Measurements from ENCODE around the gene UBASH3A.

UBASH3A gene, protein sequence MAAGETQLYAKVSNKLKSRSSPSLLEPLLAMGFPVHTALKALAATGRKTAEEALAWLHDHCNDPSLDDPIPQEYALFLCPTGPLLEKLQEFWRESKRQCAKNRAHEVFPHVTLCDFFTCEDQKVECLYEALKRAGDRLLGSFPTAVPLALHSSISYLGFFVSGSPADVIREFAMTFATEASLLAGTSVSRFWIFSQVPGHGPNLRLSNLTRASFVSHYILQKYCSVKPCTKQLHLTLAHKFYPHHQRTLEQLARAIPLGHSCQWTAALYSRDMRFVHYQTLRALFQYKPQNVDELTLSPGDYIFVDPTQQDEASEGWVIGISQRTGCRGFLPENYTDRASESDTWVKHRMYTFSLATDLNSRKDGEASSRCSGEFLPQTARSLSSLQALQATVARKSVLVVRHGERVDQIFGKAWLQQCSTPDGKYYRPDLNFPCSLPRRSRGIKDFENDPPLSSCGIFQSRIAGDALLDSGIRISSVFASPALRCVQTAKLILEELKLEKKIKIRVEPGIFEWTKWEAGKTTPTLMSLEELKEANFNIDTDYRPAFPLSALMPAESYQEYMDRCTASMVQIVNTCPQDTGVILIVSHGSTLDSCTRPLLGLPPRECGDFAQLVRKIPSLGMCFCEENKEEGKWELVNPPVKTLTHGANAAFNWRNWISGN

DNA sequence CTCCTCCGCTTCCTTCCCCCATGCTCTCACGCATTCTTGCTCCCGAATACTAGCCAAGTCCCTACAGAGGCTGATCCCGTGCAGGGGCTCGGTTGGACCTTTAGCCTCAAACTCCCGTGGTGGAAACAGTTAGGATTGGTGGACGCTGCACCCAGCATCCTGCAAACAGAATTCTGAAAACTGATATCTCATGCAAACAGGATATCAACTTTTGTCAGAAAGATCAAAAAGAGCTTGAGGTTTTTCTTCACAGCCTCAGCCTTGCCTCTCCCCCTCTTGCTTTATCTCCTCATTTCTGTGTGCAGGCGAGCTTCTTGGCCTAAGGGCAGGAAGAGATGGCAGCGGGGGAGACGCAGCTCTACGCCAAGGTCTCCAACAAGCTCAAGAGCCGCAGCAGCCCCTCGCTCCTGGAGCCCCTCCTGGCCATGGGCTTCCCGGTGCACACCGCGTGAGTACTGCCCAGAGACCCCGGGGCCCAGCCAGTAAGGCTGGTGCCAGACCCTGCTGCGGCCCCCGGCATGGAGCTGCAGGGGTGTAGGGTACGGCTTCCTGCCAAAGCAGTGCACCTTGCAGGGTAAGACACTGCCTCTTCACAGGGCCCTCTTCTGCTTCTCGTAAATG lies at the start of gene UBASH3A:
TSS of gene UBASH3A (plus strand) at position 292 of the 621 bp plus-strand sequence. CDS start at position 336, 44 bp downstream.
- peak; percentile 49 for DNase-seq

DNA sequence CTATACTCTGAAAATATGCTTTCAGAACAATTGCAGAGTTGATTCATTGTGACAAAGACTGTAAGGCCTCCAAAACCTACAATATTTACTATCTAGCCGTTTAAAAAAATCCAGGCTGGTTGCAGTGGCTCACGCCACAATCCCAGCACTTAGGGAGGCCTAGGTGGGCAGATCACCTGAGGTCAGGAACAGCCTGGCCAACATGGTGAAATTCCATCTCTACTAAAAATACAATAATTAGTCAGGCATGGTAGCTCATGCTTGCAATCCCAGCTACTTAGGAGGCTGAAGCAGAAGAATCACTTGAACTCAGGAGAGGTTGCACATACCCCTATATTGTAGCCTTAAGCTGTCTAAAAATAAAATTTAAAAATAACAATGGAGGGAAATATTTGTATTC lies 47.7 kb upstream of the UBASH3A start:
- DNase-seq = no peak

DNA sequence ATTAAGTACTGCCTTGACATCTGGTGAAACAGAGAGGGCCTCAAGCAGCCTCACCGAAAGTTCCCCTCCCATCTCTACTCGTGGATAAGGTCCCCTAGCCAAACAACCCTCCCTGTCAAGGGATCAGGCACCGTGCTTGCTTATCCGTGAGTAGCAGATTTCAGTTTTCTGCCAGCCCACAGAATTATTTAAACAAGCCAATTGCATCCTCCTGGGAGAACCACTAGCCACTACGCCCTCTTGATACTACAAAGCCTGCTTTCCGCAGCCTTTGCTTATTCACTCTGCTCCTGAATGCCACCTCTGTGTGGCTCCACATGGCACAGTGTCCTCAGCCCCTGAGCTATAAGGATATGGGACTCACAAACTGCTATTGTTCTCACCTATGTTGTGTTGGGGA lies 47.1 kb upstream of the UBASH3A start:
- DNase-seq = no peak

DNA sequence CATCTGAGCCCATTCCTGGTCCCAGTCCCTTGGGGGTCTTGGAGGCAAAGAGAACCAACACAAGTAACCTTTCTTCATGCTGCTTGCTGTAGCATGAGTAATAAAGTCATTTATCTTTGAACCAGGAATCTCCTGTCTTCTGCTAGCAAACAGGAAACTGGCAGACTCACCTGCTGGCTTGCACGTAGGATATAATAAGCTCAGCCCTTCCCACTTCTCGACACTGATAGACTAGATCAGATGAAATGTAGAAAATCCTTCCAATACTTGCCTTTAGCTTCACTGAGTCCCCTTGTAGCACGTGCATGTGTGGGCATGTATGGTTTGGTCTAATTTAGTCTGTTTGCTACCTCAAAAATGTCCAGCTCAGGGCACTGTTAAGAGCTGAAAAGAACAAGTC lies 46.4 kb upstream of the UBASH3A start:
- DNase-seq = no peak

DNA sequence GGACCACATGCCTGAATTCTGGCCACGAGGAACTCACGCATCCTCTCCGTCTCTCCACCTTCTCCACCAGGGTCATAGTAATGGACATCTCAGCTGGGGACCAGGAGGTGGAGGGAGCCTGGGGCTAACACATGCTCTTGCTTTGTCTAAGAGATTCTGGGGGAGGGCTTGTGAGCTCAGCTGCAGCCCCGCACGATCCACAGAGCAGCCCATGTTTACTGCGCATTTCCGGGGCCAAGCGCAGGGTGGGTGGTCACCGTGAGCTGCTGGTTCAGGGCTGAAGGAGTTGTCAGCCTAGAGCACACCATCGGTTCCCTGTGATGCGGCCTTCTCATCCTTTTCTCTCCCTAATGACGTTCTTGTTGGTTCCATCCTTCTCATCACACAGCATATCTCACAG lies 45.4 kb upstream of the UBASH3A start:
- no peak for DNase-seq

- DNase-seq = no peak
Observed at GRCh38 chr21:42358937-42359336, 44.8 kb upstream of the UBASH3A start.

GRCh38 chr21:42360317-42360716 lies 43.4 kb upstream of the UBASH3A start:
- no peak for DNase-seq

DNA sequence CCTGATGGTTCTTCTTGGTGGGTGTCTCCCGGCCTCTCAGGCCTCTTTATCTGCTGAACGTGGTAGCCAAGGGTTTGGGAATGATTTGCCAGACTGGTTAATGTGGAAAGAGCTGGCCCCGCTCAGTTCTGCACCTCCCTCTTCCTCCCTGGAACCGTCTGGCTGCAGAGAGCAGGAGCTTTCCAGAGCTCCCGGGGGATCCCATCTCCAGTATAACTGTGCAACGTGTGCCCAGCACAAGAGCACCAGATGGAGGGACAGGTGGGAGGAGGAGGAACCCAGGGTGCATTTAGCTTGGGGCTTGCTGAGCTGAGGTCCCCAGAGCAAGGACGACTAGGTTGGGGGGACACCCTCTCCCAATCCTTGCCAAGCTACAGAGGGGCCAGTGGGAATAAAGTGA lies 42.4 kb upstream of the UBASH3A start:
- no peak for DNase-seq

DNA sequence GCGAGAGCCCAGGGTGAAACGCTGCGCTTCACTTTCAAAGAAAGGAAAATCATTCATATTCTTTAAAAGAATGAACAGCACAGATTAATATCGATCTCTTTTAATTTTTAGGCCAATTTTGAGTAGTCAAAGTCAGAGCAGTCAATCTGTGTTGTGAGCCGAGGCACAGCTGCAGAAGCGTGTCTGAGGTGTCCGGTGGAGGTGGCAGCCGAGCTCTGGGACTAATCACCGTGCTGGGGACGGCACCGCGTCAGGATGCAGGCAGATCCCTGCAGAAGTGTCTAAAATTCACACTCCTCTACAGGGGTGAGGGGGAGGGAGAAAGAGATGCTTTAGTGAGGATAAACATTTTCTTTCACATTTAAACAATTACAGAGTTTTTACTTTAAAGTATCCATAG lies 41.5 kb upstream of the UBASH3A start:
- DNase-seq = no peak

DNA sequence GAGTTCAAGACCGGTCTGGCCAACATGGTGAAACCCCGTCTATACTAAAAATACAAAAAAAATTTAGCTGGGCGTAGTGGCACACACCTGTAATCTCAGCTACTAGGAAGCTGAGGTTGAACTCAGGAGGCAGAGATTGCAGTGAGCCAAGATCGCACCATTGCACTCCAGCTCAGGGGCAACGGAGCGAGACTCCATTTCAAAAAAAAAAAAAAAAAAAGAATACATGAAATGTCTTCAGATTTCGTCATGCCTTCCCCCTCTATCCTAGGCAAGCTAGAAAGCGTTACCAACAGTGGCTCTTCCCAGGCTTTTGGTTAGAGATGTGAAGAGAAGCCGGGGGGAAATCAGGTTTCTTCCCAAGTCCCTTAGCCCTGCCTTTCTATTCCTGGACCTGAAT lies 41.0 kb upstream of the UBASH3A start:
- no peak for DNase-seq

DNA sequence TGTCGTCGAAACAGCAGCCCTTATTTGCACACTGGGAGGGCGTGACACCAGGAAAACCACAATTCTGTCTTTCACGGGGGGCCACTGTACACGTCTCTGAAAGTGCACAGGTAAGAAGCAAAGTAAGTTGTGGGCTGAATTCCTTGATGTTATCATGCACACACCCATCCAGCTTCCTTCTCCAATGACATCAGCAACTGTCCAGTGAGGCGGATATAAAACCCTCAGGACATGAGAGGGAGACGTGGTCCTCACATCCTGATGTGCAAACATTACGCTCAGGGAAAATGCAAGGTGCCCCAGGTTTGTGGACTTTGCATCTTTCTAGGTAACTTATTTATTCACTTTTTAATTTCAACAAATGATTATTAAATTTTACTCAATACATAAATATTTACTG lies 40.4 kb upstream of the UBASH3A start:
- no peak for DNase-seq

DNA sequence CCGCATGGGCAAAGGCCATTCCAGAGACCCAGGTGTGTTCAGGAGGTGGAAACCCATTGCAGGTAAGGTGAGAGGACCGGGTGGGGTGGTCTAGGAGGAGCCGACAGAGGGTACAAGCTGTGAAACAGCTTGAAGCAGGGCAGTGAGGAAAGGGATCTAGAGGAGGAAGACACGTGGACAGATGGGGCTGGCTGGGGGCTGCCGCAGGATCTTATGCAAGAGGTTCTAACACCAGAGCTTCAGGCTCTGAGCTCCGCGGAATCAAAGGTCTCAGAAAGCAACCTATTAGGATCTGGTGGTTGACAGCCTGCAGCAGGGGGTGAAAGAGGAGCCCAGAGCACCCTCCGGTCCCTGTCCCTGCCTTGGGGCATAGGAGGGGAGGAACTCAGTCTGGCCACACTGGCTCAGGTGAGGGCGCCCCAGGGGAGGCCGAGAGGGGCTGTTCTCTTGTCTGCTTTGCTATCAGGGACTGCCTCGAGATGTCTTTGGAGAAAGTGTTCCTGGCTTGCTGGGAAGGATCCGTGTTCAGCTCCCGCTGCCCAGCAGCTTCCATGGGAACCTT lies 39.3 kb upstream of the UBASH3A start:
- no peak for DNase-seq

DNA sequence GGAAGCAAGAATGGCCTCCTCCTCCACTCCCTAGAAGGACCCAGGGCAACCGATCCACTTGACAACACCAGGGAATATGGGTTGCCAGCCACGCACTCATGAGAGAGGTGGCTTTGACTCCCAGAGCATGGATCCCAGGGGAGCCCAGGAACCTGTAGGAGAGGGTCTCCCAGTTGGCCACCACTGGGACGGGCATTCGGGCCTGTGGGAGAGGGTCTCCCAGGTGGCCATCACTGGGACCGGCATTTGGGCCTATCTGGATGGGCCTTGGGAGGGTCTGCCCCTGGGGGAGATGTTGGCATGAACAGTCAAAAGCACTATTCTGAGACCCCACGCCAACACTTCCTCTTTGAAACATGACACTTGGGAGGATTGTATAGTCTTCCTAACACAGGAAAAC lies 37.9 kb upstream of the UBASH3A start:
- no peak for DNase-seq

DNA sequence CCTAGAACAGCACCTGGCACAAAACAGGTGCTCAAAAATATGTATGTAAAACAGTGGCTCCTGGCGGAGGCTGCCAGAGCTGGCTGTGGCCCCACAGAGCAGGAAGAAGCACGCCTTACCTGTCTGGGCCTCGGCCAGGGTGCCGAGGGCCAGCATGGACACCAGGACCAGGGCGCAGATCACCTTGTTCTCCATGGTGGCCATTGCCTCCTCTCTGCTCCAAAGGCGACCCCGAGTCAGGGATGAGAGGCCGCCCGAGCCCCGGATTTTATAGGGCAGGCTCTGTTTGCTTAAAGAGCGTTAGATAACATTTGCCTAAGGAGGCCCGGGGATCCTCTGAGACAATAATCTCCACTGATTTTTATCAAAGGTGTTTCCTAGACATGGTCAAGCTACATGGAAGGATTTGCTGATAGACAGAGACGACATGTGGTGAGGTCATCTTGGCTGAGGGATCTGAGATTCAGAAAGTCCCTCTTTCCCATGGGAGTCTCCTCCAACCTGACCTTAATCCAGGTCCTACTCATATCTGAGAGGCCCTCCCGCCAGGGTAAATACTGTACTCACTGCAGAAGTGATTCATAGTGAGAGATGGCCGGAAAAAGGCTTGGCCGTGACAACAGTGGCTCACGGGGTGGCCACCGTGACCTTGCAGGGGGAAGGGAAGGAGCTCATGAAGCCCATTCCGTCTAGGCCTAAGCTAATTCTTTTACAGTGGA lies 37.3 kb upstream of the UBASH3A start, which contains the start of gene TFF1:
TSS of gene TFF1 (minus strand) at position 244 of the 719 bp plus-strand sequence. CDS start at position 204, 40 bp downstream.
- no peak for DNase-seq

DNA sequence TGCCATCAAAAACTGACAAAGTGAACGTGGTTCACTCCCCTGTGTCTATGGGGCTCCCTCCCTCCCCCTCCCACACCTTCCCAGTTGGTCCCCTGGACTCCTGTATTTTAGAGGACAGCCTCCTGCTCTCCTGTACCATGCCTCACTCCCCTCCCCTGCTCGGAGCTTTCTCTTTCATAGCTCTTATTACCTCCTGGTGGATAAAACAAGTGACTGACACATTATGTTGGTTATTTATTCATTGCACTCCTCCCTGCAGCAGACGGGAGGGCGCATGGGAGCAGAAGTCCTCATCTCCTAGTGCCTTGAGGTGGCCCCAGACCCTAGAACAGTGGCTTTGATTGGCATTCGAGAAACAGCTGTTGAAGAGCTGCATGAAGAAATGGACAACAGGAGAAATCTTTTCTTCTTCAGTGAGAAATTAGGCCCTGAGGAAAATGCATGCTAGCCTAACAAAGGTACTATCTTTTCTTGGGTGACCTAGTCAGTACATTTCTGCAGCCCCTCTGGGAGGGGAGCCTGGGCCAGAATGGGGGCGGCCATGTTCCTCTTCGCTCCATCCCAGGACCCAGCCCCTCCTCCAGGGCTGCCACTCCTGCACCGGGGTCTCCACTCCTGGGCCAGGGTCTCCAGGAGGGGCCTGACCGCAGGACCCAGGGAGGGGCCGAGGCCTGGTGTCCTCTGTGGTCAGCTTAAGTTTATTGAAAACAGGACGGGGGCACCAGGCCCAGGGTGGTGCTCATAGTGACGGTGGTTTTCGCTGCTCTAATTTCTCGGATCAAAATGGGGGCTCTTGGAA lies 36.1 kb upstream of the UBASH3A start:
- no peak for DNase-seq

GRCh38 chr21:42369821-42370220 lies 33.9 kb upstream of the UBASH3A start:
- DNase-seq = no peak

DNA sequence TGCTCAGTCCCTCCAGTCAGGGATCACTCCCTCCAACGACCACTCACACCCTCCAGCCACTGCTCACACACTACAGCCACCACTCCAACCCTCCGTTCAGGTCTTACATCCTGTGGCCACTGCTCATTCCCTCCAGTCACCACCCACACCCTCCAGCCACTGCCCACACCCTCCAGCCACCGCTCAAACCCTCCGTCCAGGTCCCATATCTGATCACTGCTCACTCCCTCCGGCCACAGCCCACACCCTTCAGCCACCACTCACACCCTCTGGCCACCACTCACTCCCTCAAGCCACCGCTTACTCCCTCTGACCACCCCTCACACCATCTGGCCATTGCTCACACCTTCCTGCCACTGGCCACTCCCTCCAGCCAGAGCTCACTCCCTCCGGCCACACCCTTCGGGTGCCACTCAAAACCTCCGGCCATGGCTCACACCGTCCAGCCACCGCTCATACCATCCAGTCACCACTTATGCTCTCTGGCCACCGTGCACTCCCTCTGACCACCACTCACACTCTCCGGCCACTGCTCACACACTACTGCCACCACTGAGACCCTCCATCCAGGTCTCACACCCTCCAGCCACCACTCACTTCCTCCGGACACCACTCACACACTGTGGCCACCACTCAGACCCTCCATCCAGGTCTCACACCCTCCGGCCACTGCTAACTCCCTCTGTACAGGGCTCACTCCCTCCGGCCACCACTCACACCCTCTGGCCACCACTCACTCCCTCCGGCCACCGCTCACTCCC lies 32.6 kb upstream of the UBASH3A start:
- no peak for DNase-seq

DNA sequence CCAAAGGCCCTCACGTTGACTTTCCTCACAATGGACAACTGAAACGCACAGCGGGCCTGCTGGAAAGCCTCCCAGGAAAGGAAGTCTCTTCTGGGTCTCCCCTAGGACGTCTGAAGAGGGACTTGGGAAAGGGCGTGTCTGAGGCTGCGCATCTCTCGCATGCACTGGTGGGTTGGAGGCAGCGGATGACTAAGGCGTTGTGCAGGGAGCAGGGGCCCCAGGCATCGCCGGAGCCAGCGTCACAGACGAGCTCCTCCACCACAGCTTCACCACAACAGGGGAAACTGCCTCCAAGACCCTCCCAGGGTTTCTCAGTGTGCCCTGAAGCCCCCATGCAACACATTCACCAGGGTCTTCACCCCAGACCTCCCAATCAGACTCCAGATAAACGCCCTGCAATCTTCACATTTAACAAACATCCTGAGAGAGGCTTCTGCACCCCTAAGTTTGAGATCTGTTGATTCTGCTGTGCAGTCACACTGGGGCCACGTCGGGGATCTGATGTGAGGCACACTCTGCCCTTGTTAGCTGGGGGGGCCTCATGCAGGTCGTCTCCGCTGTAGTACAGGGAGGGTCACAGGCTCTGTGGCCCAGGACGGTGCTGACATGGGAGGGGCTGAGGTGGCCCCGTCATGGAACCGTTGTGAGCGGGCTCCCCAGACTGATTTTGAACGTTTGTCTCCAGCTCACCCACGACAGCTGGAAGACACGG lies 30.4 kb upstream of the UBASH3A start:
- no peak for DNase-seq

- no peak for DNase-seq
Observed at GRCh38 chr21:42373908-42374455, 29.7 kb upstream of the UBASH3A start.

DNA sequence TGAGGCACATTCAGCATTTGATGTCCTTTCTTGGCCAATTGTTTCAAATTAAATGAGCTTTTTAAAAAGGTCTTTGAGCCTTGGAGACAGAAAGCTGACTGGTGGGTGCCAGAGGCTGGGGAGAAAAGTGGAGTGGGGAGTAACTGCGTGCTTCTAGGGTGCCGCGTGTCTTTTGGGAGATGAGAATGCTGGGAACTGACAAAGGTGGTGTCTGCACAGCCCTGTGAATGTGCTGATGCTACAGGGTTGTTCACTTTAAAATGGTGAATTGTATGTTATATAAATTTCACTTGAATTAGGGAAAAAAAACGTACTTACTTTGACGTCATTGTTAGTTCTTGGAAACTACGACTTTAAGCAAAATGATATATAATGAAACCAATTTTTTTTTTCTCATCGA lies 29.2 kb upstream of the UBASH3A start:
- DNase-seq = no peak
